Measurements from ENCODE around the gene CYP24A1. TPM values are rescaled to one million over a fixed set of nuclear protein-coding genes. Genes with fewer than 3 reads are reported as not detected.

The CYP24A1 gene
- total RNA-seq, 2 experiments from 2014 or later: not detected

DNA sequence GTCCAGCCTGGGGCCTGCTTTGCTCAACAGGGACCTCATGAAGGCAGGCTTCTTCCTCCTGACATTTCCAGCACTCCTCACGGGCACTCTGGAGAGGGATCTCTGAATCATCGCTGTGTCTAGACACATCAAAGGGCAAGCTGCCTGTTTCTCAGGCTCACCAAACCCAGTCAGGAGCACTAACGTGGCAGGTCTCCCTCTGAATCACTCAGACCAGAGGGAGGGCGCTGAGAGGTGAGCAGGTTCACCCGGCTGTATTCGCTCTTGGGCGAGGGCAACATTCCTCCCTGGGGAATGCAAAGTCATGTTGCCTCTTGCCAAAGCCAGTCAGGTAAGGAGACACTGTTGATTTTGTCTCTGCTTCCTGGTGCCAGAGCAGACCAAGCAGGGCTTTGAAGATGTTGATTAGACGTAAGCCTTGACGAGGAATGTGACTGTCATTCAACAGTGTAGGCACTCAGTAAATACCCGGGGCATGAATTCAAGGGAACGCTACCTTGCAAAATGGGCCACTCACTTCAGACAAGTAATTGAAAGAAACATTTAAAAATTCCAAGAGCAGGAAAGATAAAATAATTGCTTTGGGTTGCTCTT, 50.1 kb downstream of the CYP24A1 start:
- DNase-seq: no peak
- Mint-ChIP-seq H3K4me1 (no peaks in the 10 kb centered on the region), H3K27me3 (no peaks in the 10 kb centered on the region), H3K4me3 (no peak overlapping the region), H3K9me3 (ENCODE audit: low read depth) (no peaks in the 10 kb centered on the region), H3K27ac (no peak overlapping the region), H3K36me3 (no peaks in the 10 kb centered on the region)
- no peak for ATAC-seq
- CTCF ChIA-PET: no interaction called here

DNA sequence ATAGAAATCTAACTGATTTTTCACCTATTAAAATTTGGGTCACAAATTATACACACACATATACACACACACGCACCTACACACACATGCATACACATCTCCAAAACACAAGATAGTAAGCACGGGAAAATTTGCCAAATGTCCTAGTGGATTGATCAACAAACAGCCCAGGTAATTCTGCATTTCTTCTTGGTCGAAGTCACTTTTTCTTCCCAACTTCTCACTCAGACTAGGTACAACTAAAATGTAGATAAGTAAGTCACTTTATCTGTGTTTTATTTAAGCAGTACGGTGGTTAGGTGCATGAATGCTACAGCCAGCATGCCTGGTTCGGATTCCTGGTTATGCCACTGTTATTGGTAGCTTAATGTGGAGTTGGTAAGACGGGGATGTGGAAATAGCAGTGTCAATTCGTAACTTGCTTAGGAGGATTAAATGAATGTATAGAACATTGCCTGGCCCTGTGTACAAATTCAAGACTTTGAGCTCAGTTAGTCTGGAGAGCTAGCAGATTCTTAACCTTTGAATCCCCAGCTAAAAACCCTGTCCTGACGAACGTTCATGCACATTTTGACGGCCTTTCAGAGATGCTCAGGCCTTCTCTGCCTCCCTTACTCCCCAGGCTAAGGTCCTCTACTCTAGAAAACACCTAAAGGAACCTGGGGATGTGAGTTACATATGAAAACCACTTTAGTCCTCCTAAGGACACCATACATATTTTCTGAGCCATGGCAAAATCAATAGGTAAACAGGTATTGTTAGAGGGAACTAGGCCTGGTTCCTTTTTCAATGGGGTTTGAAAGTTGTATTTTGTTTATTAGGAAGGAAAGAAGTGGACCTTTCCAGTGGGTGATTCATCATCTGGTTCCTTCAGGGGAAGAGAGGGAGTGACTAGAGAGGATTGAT, 50.9 kb downstream of the CYP24A1 start:
- ATAC-seq (no peak), DNase-seq (no peak)
- H3K27ac Mint-ChIP-seq: no peak overlapping the region
- CTCF ChIA-PET: interaction anchor here (0.7 kb wide), 1 partner anchor 14 kb away, joined by 3 read pairs; no protein-coding TSS in a partner anchor
- no peaks in the 10 kb centered on the region for H3K9me3 Mint-ChIP-seq (ENCODE audit: low read depth)
- H3K27me3 Mint-ChIP-seq: no peaks in the 10 kb centered on the region
- no peak overlapping the region for H3K4me3 Mint-ChIP-seq
- no peaks in the 10 kb centered on the region for H3K4me1 Mint-ChIP-seq
- H3K36me3 Mint-ChIP-seq: no peaks in the 10 kb centered on the region

DNA sequence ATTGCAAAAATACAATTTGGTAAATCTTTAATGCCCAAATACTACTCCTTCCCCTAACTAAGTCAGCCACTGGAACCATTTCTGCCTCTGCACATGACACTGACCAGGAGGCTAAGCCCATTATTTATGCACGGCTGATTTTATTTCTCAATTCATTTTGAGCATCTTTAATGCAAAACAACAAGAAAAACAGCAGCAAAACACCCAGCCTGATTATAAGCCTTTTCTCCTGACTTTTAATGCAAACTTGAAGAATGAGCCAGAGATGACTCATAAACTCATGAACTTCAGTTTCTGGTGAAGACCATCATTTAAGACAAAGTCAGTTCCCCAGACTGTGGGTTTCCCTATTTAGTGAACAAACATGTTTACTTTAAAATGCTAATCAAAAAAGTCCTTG, 51.6 kb downstream of the CYP24A1 start:
- H3K4me3 Mint-ChIP-seq: no peak overlapping the region
- H3K27me3 Mint-ChIP-seq: no peaks in the 10 kb centered on the region
- H3K9me3 Mint-ChIP-seq (ENCODE audit: low read depth): no peaks in the 10 kb centered on the region
- H3K36me3 Mint-ChIP-seq: no peaks in the 10 kb centered on the region
- ATAC-seq: no peak
- DNase-seq: no peak
- H3K27ac Mint-ChIP-seq: no peak overlapping the region
- CTCF ChIA-PET: interaction anchor here (0.7 to 1.0 kb wide), 3 partner anchors 10 to 19 kb away, joined by 3 to 5 read pairs (median 4); no protein-coding TSS in a partner anchor
- H3K4me1 Mint-ChIP-seq: no peaks in the 10 kb centered on the region

DNA sequence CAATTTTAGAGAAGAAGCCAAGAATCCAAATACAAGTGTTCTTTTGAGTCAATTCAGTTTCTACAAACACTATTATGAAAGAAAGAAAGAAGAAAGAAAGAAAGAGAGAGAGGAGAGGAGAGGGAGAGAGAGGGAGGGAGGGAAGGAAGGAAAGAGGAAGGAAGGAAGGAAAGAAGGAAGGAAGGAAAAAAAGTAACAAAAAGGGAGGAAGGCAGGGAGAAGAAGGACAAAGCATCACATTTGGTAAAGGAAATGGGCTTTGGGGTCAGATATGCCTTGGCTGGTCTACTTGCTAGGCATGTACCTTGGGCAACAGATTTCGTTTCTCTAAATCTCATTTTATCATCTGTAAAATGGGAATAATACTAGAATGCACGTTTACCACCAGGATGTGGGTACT, 54.0 kb downstream of the CYP24A1 start:
- no peaks in the 10 kb centered on the region for H3K27me3 Mint-ChIP-seq
- no peaks in the 10 kb centered on the region for H3K36me3 Mint-ChIP-seq
- CTCF ChIA-PET: no interaction called here
- ATAC-seq (no peak), DNase-seq (no peak)
- no peak overlapping the region for H3K4me3 Mint-ChIP-seq
- no peak overlapping the region for H3K27ac Mint-ChIP-seq
- H3K9me3 Mint-ChIP-seq (ENCODE audit: low read depth): no peaks in the 10 kb centered on the region
- no peaks in the 10 kb centered on the region for H3K4me1 Mint-ChIP-seq

DNA sequence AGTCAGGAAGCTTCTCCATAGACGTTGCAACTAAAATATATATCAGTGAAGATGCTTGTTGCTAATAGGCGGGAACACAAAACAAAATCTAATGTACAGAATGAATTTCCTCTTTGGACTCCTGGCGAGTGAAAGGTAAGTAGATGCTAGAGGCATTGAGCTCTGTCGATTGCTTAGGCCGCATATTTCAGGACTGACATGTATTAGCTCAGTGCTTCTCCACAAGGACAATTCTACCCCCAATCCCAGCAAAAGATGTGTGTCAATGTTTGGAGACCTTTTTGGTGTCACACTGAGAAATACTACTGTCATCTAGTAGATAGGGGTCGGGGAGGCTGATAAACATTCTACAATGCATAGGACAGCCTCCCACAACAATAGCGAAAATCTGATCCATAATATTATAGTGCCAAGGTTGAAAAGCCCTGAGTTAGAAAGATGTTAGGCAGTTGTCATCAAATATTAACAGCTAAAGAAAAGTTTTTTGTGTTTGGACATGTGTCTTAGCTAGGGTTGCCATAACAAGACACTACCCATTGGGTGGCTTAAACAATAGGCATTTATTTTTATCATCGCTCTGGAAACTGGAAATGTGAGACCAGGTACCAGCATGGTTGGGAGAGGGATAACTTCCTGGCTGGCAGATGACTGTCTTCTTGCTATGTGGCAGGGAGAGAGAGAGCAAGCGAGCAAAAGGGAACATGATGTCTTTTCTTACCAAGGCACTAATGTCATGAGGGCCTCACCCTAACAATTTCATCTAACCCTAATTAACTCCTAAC, 55.4 kb downstream of the CYP24A1 start:
- Mint-ChIP-seq H3K9me3 (ENCODE audit: low read depth) (no peaks in the 10 kb centered on the region), H3K36me3 (no peaks in the 10 kb centered on the region), H3K27ac (no peak overlapping the region), H3K27me3 (no peaks in the 10 kb centered on the region), H3K4me3 (no peak overlapping the region), H3K4me1 (no peaks in the 10 kb centered on the region)
- DNase-seq (no peak), ATAC-seq (no peak)
- CTCF ChIA-PET: no interaction called here

DNA sequence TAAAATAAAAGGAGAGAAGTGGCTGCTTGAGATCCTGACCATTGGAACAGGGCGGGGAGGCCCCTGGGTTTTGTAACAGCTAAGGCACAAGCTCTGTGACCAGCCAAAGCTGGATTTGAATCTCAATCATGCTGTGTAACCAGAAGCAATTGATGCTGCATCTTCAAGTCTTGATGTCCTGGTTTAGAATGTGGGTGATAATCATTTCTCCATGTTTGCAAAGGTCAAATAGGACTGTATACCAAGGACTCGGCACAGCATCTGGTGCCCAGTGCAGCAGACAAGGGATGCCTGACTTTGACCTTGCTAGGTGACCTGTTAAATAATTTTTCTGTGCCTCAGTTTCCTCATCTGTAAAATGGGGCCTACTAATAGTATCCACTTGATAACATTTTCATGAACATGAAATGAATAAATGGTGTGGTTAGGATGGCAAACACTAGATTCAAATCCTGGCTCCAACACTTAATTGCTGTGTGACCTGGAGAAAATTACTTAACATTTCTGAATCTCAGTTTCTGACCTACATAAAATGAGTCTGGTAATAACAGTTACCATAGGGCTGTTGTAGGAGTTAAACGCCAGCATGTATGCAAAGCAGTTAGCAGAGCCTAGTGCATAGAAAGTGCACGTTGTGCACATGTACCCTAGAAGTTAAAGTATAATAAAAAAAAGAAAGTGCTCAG, 57.1 kb downstream of the CYP24A1 start:
- Mint-ChIP-seq H3K4me3 (no peak overlapping the region), H3K4me1 (no peaks in the 10 kb centered on the region), H3K9me3 (ENCODE audit: low read depth) (no peaks in the 10 kb centered on the region), H3K27ac (no peak overlapping the region), H3K36me3 (no peaks in the 10 kb centered on the region), H3K27me3 (no peaks in the 10 kb centered on the region)
- CTCF ChIA-PET: no interaction called here
- ATAC-seq (no peak), DNase-seq (no peak)

DNA sequence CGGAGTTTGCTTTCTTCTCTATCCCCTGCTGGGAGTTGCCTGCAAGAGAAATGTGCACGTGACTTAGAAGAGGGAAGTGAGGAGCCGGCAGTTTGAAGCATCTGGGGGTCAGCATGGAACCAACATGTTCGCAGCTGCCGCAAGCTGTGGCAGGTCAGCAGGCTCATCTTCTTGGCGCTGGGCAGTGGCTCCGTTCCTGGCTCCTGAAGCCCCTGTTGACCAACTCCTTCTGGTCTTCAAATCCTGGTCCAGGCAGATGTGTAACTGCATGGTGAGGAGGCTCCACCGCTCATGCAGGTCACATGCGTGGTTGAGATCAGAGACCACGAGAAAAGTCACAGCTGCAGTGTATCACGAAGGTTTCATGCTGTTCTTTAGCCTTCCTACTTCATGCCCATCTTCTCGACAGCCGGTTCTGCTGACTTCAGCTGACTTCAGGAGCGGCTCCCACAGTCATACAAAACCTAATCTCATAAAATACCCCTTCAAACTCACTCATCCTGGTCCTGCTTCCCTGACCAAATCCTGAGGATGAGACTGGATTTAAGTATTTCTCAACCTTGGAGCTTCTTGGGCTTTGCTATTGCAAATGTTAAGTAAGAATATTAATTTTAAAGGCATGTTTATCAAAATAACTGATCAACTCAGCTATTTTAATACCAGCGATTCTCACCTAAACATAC, 58.5 kb downstream of the CYP24A1 start:
- no peaks in the 10 kb centered on the region for H3K36me3 Mint-ChIP-seq
- H3K27ac Mint-ChIP-seq: no peak overlapping the region
- H3K9me3 Mint-ChIP-seq (ENCODE audit: low read depth): no peaks in the 10 kb centered on the region
- CTCF ChIA-PET: interaction anchor here (0.9 kb wide), 2 partner anchors 84 to 85 kb away, joined by 4 read pairs; no protein-coding TSS in a partner anchor
- H3K4me1 Mint-ChIP-seq: peaks cover 2% of the 10 kb centered on the region
- no peak overlapping the region for H3K4me3 Mint-ChIP-seq
- ATAC-seq (no peak), DNase-seq (no peak)
- H3K27me3 Mint-ChIP-seq: no peaks in the 10 kb centered on the region

DNA sequence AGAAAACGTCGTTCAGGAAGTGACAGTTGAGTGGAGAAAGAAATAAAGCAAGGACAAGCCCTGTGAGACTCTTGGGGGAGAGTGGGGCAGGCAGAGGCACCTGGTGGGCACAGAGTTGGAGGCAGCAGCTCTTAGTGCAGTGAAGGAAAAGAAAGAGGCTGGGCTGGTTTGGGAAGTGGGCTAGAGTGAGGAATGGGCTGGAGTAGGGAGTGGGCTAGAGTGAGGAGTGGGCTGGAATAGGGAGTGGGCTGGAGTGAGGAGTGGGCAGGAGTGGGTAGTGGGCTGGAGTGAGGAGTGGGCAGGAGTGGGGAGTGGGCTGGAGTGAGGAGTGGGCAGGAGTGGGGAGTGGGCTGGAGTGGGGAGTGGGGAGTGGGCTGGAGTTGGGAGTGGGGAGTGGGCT, 59.7 kb downstream of the CYP24A1 start:
- CTCF ChIA-PET: no interaction called here
- no peaks in the 10 kb centered on the region for H3K27me3 Mint-ChIP-seq
- no peaks in the 10 kb centered on the region for H3K36me3 Mint-ChIP-seq
- H3K4me1 Mint-ChIP-seq: peaks cover 6% of the 10 kb centered on the region
- H3K9me3 Mint-ChIP-seq (ENCODE audit: low read depth): no peaks in the 10 kb centered on the region
- DNase-seq (no peak), ATAC-seq (no peak)
- no peak overlapping the region for H3K27ac Mint-ChIP-seq
- H3K4me3 Mint-ChIP-seq: no peak overlapping the region

DNA sequence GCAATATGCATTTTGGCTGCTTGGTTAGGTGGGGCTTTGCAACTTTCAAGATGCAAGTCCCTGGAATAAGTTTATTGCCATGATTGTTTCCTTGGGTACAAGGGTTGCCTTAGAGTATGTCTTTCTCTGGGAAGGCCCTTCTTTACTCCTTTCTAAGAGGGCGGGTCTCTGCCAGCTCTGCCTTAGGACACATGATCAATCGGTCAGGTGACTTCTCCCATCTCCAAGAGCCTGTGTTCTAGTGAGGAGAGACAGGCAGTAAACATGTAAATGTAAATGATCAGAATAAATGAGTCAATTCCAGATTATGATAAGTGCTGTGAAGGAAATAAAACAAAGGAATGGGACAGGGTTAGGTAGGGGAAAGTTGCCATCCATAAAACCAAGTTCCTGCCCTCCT, 60.2 kb downstream of the CYP24A1 start:
- Mint-ChIP-seq H3K36me3 (no peaks in the 10 kb centered on the region), H3K4me3 (no peak overlapping the region), H3K9me3 (ENCODE audit: low read depth) (no peaks in the 10 kb centered on the region), H3K27ac (no peak overlapping the region), H3K4me1 (peaks cover 6% of the 10 kb centered on the region), H3K27me3 (no peaks in the 10 kb centered on the region)
- no peak for ATAC-seq
- no peak for DNase-seq
- CTCF ChIA-PET: no interaction called here

DNA sequence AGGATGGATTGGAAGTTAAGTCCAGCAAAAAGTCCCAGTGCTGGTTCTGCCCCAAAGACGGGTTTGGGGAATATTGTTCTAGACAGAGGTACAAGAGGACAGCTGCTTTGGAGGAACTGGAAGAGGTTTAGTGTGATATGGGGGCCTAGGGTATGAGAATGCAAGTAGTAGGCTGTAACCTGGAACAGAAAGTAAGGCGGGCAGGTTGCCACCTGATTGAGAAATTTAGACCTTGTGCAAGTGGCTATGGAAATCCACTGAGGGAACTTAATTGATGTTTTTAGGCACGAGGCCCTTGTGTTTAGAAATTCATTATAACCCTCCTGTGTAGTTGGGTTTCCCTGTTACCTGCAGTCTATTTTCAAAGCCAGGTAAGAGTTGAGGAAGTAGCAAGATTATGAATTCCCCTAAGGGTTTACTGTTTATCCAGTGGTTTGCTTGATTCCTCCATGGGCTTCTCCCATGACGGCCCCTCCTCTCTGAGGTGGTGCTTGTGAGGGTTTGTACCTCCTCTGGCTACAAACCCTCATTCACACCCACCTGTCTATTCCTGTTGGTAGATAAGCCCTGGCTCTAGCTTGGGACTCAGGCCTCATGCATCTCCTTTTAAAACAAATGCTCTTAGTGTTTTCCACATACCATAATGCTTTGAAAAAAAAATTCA, 61.4 kb downstream of the CYP24A1 start:
- CTCF ChIA-PET: no interaction called here
- Mint-ChIP-seq H3K27ac (no peak overlapping the region), H3K9me3 (ENCODE audit: low read depth) (no peaks in the 10 kb centered on the region), H3K27me3 (no peaks in the 10 kb centered on the region), H3K4me1 (peaks cover 6% of the 10 kb centered on the region), H3K4me3 (no peak overlapping the region), H3K36me3 (no peaks in the 10 kb centered on the region)
- DNase-seq (no peak), ATAC-seq (no peak)

DNA sequence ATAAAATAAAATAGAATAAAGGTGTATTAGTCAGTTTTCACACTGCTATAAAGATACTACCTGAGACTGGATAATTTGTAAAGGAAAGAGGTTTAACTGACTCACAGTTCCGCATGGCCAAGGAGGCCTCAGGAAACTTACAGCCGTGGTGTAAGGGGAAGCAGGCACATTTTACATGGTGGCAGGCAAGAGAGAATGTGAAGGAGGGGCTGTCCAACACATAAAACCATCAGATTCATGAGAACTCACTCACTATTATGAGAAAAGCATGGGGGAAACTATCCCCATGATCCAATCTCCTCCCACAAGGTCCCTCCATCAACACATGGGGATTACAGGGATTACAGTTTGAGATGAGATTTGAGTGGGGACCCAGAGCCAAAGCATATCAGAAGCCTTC, 62.3 kb downstream of the CYP24A1 start:
- H3K4me1 Mint-ChIP-seq: peaks cover 6% of the 10 kb centered on the region
- CTCF ChIA-PET: no interaction called here
- H3K4me3 Mint-ChIP-seq: no peak overlapping the region
- peaks cover 4% of the 10 kb centered on the region for H3K27me3 Mint-ChIP-seq
- ATAC-seq (no peak), DNase-seq (no peak)
- no peaks in the 10 kb centered on the region for H3K9me3 Mint-ChIP-seq (ENCODE audit: low read depth)
- H3K36me3 Mint-ChIP-seq: no peaks in the 10 kb centered on the region
- no peak overlapping the region for H3K27ac Mint-ChIP-seq

DNA sequence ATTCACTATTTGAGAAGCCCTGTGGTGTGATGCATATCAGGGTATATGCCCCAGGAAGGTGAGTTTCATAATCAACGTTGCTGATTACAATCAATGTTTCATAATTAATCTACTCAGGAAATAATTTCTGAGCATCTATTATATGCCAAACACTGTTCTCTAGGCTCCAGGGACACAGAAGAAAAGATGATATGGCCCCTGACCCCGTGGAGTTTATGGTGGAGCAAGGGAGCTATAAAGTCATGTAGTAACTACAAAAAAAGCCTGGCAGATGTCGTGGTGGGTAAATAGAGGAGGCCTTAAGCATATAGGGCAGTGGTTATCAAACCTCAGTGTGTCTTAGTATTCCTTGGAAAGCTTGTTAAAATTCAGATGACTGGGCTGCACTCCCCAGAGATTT, 63.3 kb downstream of the CYP24A1 start:
- DNase-seq: no peak
- H3K4me3 Mint-ChIP-seq: no peak overlapping the region
- CTCF ChIA-PET: interaction anchor here (2.0 kb wide), 1 partner anchor 97 kb away, joined by 6 read pairs; the partner anchor contains the start of gene PFDN4
- H3K27me3 Mint-ChIP-seq: peaks cover 4% of the 10 kb centered on the region
- H3K4me1 Mint-ChIP-seq: peaks cover 6% of the 10 kb centered on the region
- H3K36me3 Mint-ChIP-seq: no peaks in the 10 kb centered on the region
- H3K27ac Mint-ChIP-seq: no peak overlapping the region
- ATAC-seq: no peak
- H3K9me3 Mint-ChIP-seq (ENCODE audit: low read depth): no peaks in the 10 kb centered on the region

Data from activated CD8-positive, alpha-beta memory T cell treated with anti-CD3 and anti-CD28 coated beads, Interleukin-2, amount 10 ng/mL, durations not matched to agents 7 days and 5 days (primary cell).